ENCODE measurements around the gene ZNF280B. TPM values are rescaled to one million over a fixed set of nuclear protein-coding genes. Genes with fewer than 3 reads are reported as not detected.

The ZNF280B gene
- polyA plus RNA-seq, 1 of the 3 experiments (the other 2 are of a cell fraction) = 0.82 TPM

GRCh38 chr22:22535662-22536061 is 27.1 kb upstream of the ZNF280B start:
- Histone ChIP-seq H3K9ac (no peak overlapping the region), H3K9me3 (no peaks in the 10 kb centered on the region), H3K4me3 (ENCODE audit: low read depth in 2 of 2, low read length in 1 of 2) (no peak overlapping the region), H3K9me2 (no peaks in the 10 kb centered on the region), H2AFZ (ENCODE audit: low read depth) (no peak overlapping the region), H3K36me3 (replicated peaks in 1 of 2; ENCODE audit: control insufficient read depth in 1 of 2, insufficient read depth in 2 of 2, low read length in 1 of 2) (no peaks in the 10 kb centered on the region), H3K4me1 (ENCODE audit: control insufficient read depth in 1 of 2, insufficient read depth in 2 of 2, low read depth in 1 of 2, low read length in 1 of 2) (no peaks in the 10 kb centered on the region), H3K4me2 (no peak overlapping the region), H4K20me1 (ENCODE audit: insufficient read depth) (no peaks in the 10 kb centered on the region), H3K27ac (ENCODE audit: low read depth in 2 of 2, low read length in 1 of 2) (no peak overlapping the region), H3K79me2 (ENCODE audit: insufficient read depth) (no peaks in the 10 kb centered on the region), H3F3A (replicated peaks; ENCODE audit: insufficient read depth) (no peaks in the 10 kb centered on the region), H3K27me3 (ENCODE audit: insufficient read depth) (no peaks in the 10 kb centered on the region)
- POLR2A ChIA-PET = no interaction called here
- no peak for DNase-seq
- TF ChIP-seq CHD2 (IDR thresholded peaks at IDR 0.05; ENCODE audit: low read length, partially characterized antibody) (no peak), CTCF (IDR thresholded peaks at IDR 0.05) (no peak), FOSL2 (IDR thresholded peaks at IDR 0.05; ENCODE audit: borderline replicate concordance, low read depth) (no peak)
- CTCF ChIA-PET = interaction anchor here (0.9 to 2.2 kb wide), 3 partner anchors 19 to 71 kb away, joined by 3 to 10 read pairs (median 5); no protein-coding TSS in a partner anchor
- WGBS (ENCODE audit: low lambda C conversion rate) = 56% methylated on average over 3 of the region's 3 CpGs

GRCh38 chr22:22534604-22535415 is 26.3 kb upstream of the ZNF280B start:
- Histone ChIP-seq H3K4me1 (ENCODE audit: control insufficient read depth in 1 of 2, insufficient read depth in 2 of 2, low read depth in 1 of 2, low read length in 1 of 2) (no peaks in the 10 kb centered on the region), H3K27ac (ENCODE audit: low read depth in 2 of 2, low read length in 1 of 2) (no peak overlapping the region), H3K9me2 (no peaks in the 10 kb centered on the region), H3F3A (replicated peaks; ENCODE audit: insufficient read depth) (no peaks in the 10 kb centered on the region), H3K36me3 (replicated peaks in 1 of 2; ENCODE audit: control insufficient read depth in 1 of 2, insufficient read depth in 2 of 2, low read length in 1 of 2) (no peaks in the 10 kb centered on the region), H3K4me2 (no peak overlapping the region), H3K9me3 (no peaks in the 10 kb centered on the region), H2AFZ (ENCODE audit: low read depth) (no peak overlapping the region), H3K9ac (no peak overlapping the region), H3K79me2 (ENCODE audit: insufficient read depth) (no peaks in the 10 kb centered on the region), H3K4me3 (ENCODE audit: low read depth in 2 of 2, low read length in 1 of 2) (no peak overlapping the region), H3K27me3 (ENCODE audit: insufficient read depth) (no peaks in the 10 kb centered on the region), H4K20me1 (ENCODE audit: insufficient read depth) (no peaks in the 10 kb centered on the region)
- ChIA-PET CTCF (interaction anchor here (0.9 to 2.2 kb wide), 4 partner anchors 20 to 103 kb away, joined by 3 to 10 read pairs (median 4); no protein-coding TSS in a partner anchor), POLR2A (no interaction called here)
- 68% methylated on average over 9 of the region's 9 CpGs for WGBS (ENCODE audit: low lambda C conversion rate)
- no peak for TF ChIP-seq TAF1 (IDR thresholded peaks at IDR 0.05; ENCODE audit: borderline replicate concordance, low read depth, low read length)
- no peak for TF ChIP-seq MXI1 (IDR thresholded peaks at IDR 0.05; ENCODE audit: low read depth, low read length)
- TF ChIP-seq JUND (IDR thresholded peaks at IDR 0.05) = no peak
- no peak for DNase-seq

GRCh38 chr22:22533863-22534262 is 25.3 kb upstream of the ZNF280B start:
- Histone ChIP-seq H3K36me3 (replicated peaks in 1 of 2; ENCODE audit: control insufficient read depth in 1 of 2, insufficient read depth in 2 of 2, low read length in 1 of 2) (no peaks in the 10 kb centered on the region), H3F3A (replicated peaks; ENCODE audit: insufficient read depth) (no peaks in the 10 kb centered on the region), H3K4me3 (ENCODE audit: low read depth in 2 of 2, low read length in 1 of 2) (no peak overlapping the region), H3K27ac (ENCODE audit: low read depth in 2 of 2, low read length in 1 of 2) (no peak overlapping the region), H3K4me1 (ENCODE audit: control insufficient read depth in 1 of 2, insufficient read depth in 2 of 2, low read depth in 1 of 2, low read length in 1 of 2) (no peaks in the 10 kb centered on the region), H3K4me2 (no peak overlapping the region), H3K9me3 (no peaks in the 10 kb centered on the region), H3K9me2 (no peaks in the 10 kb centered on the region), H4K20me1 (ENCODE audit: insufficient read depth) (no peaks in the 10 kb centered on the region), H3K79me2 (ENCODE audit: insufficient read depth) (no peaks in the 10 kb centered on the region), H2AFZ (ENCODE audit: low read depth) (no peak overlapping the region), H3K9ac (no peak overlapping the region), H3K27me3 (ENCODE audit: insufficient read depth) (no peaks in the 10 kb centered on the region)
- TF ChIP-seq RXRA (IDR thresholded peaks at IDR 0.05; ENCODE audit: borderline replicate concordance, low read depth) = no peak
- TF ChIP-seq CTCF (IDR thresholded peaks at IDR 0.05) = no peak
- TF ChIP-seq EZH2phosphoT487 (IDR thresholded peaks at IDR 0.05; ENCODE audit: borderline replicate concordance, low read depth) = no peak
- no peak for TF ChIP-seq USF2 (IDR thresholded peaks at IDR 0.05; ENCODE audit: borderline replicate concordance, low read depth, low read length)
- TF ChIP-seq USF1 (IDR thresholded peaks at IDR 0.05; ENCODE audit: borderline replicate concordance, low read depth) = no peak
- CTCF ChIA-PET = no interaction called here
- 46% methylated on average over 5 of the region's 5 CpGs for WGBS (ENCODE audit: low lambda C conversion rate)
- no peak for DNase-seq
- POLR2A ChIA-PET = no interaction called here

Measured in SK-N-SH (cell line).